ENCODE data around the gene FLT4.
"Not testable (repeated sequence)": the region's sequence is repeated elsewhere in the genome, so short reads cannot be mapped to it uniquely, and the experiment has no call there.

The FLT4 gene

GRCh38 chr5:180649297-180650039 is at the start of gene FLT4:
Gene FLT4 (minus strand): TSS chr5:180649600. CDS start chr5:180649545, 55 bp downstream.
- no peak for DNase-seq

GRCh38 chr5:180699042-180699441 is 49.6 kb upstream of the FLT4 start:
- DNase-seq, result no peak

- no peak for DNase-seq
Observed at GRCh38 chr5:180696116-180696515, 46.7 kb upstream of the FLT4 start.

GRCh38 chr5:180692429-180692828 is 43.0 kb upstream of the FLT4 start:
- DNase-seq, result no peak

GRCh38 chr5:180691046-180691445 is 41.6 kb upstream of the FLT4 start:
- no peak for DNase-seq

- DNase-seq, result no peak
Observed at GRCh38 chr5:180690562-180690961, 41.2 kb upstream of the FLT4 start.

- DNase-seq, result no peak
Observed at GRCh38 chr5:180689775-180690174, 40.4 kb upstream of the FLT4 start.

GRCh38 chr5:180689071-180689694 is 39.8 kb upstream of the FLT4 start:
- DNase-seq, result no peak

GRCh38 chr5:180688330-180689070 is 39.1 kb upstream of the FLT4 start:
- no peak for DNase-seq

- not testable (repeated sequence) for DNase-seq
Observed at GRCh38 chr5:180686799-180687198, 37.4 kb upstream of the FLT4 start.

- no peak for DNase-seq
Observed at GRCh38 chr5:180684623-180685161, 35.3 kb upstream of the FLT4 start.

- no peak for DNase-seq
Observed at GRCh38 chr5:180683220-180683922, 34.0 kb upstream of the FLT4 start.

GRCh38 chr5:180682560-180682959 is 33.2 kb upstream of the FLT4 start:
- DNase-seq, result no peak

- not testable (repeated sequence) for DNase-seq
Observed at GRCh38 chr5:180682008-180682407, 32.6 kb upstream of the FLT4 start.

- not testable (repeated sequence) for DNase-seq
Observed at GRCh38 chr5:180678319-180678718, 28.9 kb upstream of the FLT4 start.

GRCh38 chr5:180675036-180675635 is 25.7 kb upstream of the FLT4 start:
- DNase-seq, result no peak

GRCh38 chr5:180674090-180674475 is 24.7 kb upstream of the FLT4 start:
- not testable (repeated sequence) for DNase-seq

- no peak for DNase-seq
Observed at GRCh38 chr5:180673371-180674089, 24.1 kb upstream of the FLT4 start.

- not testable (repeated sequence) for DNase-seq
Observed at GRCh38 chr5:180671958-180672524, 22.6 kb upstream of the FLT4 start.

- DNase-seq, result peak; percentile 36 to 44
Observed at GRCh38 chr5:180670586-180671359, 21.4 kb upstream of the FLT4 start.

- no peak for DNase-seq
Observed at GRCh38 chr5:180670157-180670556, 20.8 kb upstream of the FLT4 start.

All from stimulated activated CD4-positive, alpha-beta T cell treated with anti-CD3 and anti-CD28 coated beads, Interleukin-2, amount 100 ng/mL, for 48 hours (primary cell).